ENCODE results near the gene RBFA.

The RBFA gene

DNA sequence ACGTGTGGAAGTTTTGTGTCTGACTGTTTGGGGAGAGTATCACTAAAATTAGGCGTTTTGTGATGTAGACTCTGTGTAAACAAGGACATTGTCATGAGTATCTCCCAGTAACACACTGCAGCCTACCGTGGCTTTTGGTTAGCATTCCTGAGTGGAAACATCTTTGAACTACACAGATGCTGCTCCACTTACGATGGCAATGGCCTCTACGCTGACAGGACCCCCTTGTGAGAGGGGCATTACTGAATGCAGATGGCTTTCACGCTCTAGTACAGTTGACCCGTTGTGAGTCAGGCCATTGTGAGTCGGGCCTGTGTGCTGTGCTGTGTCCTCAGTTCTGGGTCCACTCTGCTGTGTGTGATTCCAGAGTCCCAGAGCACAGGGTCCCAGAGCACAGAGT is 40.5 kb downstream of the RBFA start:
- no peak for DNase-seq (ENCODE audit: low read depth, low spot score)

DNA sequence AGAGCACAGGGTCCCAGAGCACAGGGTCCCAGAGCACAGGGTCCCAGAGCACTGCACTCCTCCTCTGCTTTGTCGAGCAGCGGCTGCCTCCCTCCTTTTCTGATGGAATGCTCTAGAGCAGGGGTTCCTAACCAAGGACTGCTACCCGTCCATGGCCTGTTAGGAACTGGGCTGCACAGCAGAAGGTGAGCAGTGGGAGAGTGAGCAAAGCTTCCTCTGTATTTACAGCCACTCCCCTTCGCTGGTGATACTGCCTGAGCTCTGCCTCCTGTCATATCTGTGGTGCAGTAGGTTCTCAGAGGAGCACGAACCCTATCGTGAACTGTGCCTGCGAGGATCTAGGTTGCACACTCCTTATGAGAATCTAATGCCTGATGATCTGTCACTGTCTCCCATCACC is 41.7 kb downstream of the RBFA start:
- DNase-seq (ENCODE audit: low read depth, low spot score): no peak

GRCh38 chr18:80076379-80076778 is 42.1 kb downstream of the RBFA start:
- DNase-seq (ENCODE audit: low read depth, low spot score): no peak

- DNase-seq (ENCODE audit: low read depth, low spot score): no peak
Observed at GRCh38 chr18:80077873-80078272, 43.6 kb downstream of the RBFA start.

All from iPS DF 19.7 (cell line).